Esophagus muscularis mucosa (tissue), 4 donors: ENCODE data around the gene PPP1R10.

Source experiments
- CTCF ChIP-seq, 3 experiments: fragments of 200-600 bp in 2 of 3; fragments of 450-650 bp in 1 of 3; sonication (generic) in 2 of 3; IDR thresholded peaks; one replicate each; pipeline ENCODE4 v1.5.1; 2017 to 2019; ENCODE audit warnings: antibody characterized with exemption in 3 of 3, mild to moderate bottlenecking in 2 of 3, moderate library complexity in 1 of 3
- EP300 ChIP-seq: sonication (generic); formaldehyde crosslinking; IDR thresholded peaks from one replicate; pipeline ENCODE4 v1.6.1; 2017; ENCODE audit warnings: antibody characterized with exemption
- POLR2AphosphoS5 ChIP-seq, 2 donors: sonication (generic); formaldehyde crosslinking; IDR thresholded peaks; one replicate each; pipeline ENCODE4 v1.6.1; 2017; ENCODE audit warnings: antibody characterized with exemption in 2 of 2

- no peak for TF ChIP-seq CTCF (IDR thresholded peaks at IDR 0.05)
- no peak for TF ChIP-seq POLR2AphosphoS5 (IDR thresholded peaks at IDR 0.05)
- no peak for TF ChIP-seq EP300
Observed at GRCh38 chr6:30573113-30573512, 43.9 kb downstream of the PPP1R10 start.
